IPS DF 19.7 (cell line): ENCODE results near the gene IAH1.

Source experiments
- DNase-seq: peaks from one replicate; pipeline ENCODE4 v3.0.0-alpha.2; 2013; ENCODE audit warnings: low read depth, low spot score

Gene IAH1, protein sequence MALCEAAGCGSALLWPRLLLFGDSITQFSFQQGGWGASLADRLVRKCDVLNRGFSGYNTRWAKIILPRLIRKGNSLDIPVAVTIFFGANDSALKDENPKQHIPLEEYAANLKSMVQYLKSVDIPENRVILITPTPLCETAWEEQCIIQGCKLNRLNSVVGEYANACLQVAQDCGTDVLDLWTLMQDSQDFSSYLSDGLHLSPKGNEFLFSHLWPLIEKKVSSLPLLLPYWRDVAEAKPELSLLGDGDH

GRCh38 chr2:9474361-9475057 lies at the start of gene IAH1:
IAH1 (plus strand) TSS chr2:9474551; CDS start chr2:9474567, 16 bp downstream.
- no peak for DNase-seq

DNA sequence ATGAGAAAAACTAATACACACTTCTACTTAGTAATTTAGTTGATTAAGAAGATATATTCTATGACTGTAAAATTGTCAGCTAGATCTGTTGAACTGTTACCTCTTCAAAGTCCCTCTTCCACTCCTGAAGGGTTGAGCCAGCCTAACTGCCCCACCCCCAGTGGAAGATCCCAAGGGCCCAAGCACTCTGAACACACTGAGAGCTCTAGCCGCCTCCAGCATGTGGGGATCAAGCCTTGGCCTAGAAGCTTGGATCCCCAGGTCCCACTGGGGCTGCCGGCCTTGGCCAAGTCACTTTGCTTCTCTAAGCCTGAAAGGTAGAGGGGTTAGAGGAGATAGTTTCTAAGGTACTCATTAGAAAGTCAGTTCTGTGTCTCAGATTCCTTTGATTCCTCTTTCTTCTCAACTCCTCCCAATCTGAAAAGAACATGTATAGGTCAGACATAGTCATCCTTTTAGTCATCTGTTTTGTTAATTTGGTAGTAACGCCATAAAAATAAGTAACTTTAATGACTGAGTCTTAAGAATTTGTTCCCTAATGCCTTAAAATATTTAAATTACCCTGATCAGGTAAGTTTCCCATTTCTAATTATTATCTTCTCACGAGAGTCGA lies 45.3 kb upstream of the IAH1 start:
- no peak for DNase-seq

DNA sequence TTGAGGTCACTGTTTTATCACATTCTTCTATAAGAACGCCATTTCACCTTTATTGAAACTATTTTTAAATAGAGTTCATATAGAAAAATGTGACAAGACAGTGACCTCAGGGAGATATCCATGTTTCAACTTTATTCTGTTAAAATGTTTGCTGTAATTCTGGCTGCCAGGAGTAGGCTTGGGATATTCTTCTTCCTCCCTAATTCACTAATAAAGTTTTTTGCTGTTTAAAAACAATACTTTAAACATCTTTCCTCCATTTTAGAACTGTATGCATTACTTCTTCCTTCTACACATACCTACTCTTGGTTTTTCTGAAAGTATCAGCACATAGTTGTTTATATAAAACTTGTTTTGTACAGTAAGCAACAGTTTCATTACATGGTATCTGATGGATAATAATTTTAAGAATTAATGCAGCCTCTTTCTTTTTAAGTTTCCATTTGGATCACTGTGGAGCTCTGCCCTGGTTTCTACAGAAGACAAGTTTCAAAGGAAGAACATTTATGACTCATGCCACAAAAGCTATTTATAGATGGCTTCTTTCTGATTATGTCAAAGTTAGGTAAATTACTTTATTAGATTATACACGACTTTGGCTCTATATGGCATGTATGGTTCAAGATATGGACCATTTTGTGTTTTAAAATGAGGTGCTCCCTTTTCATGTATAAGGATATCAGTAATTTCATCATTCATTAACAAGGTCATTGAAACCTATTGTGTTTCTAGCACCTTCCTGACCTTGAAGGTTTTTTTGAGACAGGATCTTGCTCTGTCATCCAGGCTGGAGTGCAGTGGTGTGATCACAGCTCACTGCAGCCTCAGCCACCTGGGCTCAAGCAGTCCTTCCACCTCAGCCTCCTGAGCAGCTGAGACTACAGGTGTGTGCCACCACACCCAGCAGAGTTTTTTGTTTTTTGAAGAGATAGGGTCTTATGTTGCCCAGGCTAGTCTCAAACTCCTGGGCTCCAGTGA lies 43.7 kb upstream of the IAH1 start:
- DNase-seq = no peak

DNA sequence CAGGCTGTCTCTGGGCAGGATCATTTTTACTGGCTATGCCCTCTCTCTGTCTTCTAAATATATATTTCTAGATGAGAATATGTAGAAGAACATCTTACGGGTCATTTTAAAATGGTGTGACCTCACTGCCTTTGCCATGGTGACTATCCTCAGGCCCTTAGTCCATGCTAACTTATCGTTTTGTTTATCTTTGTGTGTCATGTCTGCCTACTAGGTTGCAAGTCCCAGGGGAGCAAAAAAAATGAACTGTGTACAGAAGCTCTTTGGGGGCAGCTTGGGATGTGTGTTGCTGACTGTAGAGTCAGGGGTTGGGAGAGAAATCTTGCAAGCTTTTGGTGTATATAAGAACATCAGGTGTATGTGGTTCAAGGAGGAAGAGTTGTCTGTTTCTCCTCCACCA lies 39.9 kb upstream of the IAH1 start:
- no peak for DNase-seq

- DNase-seq = no peak
Measured at GRCh38 chr2:9439536-9439935, 34.8 kb upstream of the IAH1 start.

DNA sequence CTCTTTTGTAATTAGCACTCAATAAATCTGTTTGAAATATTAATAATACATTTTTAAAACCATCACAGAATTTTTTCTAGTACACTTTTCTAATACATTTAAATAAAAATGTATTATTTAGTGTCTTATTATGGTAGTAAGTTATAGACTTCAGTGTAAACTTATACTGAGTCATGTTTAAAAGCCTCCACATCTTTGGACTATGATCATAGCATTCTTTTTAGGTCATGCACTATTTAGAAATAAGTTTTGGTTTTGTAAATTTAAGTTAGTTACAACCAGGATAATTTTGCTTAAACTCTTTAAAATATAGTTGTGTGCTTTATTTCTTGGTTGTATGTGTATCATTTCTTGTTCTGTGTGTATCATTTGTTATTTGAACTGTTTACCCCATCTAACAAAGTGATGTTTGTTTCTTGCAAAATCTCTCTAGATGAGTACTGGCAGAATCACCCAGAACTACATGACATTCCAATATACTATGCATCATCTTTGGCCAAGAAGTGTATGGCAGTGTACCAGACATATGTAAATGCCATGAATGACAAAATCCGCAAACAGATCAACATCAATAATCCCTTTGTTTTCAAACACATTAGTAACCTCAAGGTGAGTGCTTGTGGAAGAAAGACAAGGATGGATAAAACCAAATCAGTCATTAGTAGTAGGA lies 34.2 kb upstream of the IAH1 start:
- no peak for DNase-seq

GRCh38 chr2:9441556-9441955 lies 32.8 kb upstream of the IAH1 start:
- DNase-seq = no peak

- DNase-seq = no peak
Measured at GRCh38 chr2:9443526-9443925, 30.8 kb upstream of the IAH1 start.

GRCh38 chr2:9445089-9445488 lies 29.3 kb upstream of the IAH1 start:
- DNase-seq = no peak

- no peak for DNase-seq
Measured at GRCh38 chr2:9451231-9451630, 23.1 kb upstream of the IAH1 start.

DNA sequence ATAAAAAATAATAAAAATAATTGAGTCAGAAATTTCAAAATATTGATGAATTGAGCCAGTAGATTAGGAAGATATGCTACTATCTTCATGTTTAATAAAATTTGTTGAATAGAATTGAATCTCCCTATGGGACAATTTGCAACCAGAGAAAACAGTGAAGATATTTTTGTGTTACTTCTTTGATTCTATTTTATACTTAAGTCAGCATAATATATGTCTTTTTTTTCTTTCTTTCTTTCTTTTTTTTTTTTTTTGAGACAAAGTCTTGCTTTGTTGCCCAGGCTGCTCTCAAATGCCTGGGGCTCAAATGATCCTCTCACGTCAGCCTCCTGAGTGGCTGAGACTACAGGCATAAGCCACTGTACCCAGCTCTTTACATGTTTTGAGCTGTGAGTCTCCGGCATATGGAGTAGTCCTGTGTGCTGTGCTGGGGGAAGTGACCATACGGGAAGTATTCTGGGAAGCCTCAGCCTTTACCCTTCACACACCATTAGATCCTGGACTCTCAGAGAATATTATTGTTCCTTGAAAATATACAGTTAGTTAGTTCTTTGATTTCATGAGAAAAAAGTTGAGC lies 13.8 kb upstream of the IAH1 start:
- DNase-seq = no peak

DNA sequence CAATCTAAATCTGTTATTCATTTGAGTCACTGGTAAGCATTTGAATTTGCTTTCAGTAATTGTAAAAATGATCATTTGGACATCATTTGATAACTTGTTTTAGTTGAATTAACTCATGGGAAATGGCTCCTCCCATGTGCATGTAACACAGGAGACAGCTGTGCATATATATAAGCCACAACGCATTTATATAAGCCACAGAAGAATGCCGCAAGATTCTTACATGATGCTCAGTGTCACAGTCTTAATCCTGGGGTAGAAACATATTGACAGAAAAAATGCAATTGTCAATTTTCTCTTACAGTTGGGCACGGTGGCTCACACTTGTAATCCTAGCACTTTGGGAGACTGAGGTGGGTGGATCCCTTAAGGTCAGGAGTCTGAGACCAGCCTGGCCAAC lies 13.3 kb upstream of the IAH1 start:
- DNase-seq = no peak

DNA sequence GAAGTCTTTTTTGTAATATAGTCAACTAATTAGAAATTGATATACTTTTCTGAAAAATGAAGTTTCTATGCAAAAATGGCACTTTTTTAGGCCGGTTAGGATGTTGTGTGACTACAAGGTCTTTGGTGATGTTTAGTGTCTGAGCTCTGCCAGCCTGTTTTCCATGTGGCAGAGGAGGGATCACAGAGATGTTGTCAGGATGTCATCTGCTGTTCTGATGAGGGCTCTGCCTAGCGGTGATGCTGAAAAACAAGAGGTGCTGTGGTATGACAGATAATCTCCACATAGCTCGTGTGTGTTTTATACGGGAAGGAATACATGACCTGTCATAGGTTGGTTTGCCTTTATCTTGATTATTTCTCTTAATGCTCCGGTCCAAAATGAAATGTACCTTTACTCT lies 12.0 kb upstream of the IAH1 start:
- no peak for DNase-seq

GRCh38 chr2:9462886-9463697 lies 11.3 kb upstream of the IAH1 start:
- DNase-seq = no peak

- DNase-seq = no peak
Measured at GRCh38 chr2:9463698-9464034, 10.7 kb upstream of the IAH1 start.

GRCh38 chr2:9465170-9465569 lies 9.2 kb upstream of the IAH1 start:
- no peak for DNase-seq

DNA sequence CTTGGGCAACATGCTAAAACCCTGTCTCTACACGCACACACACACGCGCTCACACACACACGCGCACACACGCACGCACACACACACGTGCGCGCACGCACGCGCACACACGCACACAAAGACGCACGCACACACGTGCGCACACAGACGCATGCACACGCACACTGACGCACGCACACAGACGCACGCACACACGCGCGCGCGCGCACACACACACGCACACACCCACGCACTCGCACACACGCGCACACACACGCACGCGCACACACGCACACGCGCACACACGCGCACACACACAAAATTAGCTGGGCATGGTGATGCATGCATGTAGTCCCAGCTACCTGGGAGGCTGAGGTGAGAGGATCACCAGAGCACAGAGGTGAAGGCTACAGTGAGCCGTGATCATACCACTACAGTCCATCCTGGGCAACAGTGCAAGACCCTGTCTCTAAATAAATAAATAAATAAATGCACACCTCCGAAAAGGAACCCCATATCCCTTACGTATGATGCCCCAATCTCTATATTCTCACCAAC lies 8.1 kb upstream of the IAH1 start:
- no peak for DNase-seq

- no peak for DNase-seq
Measured at GRCh38 chr2:9467687-9468086, 6.7 kb upstream of the IAH1 start.

GRCh38 chr2:9471206-9471605 lies 3.1 kb upstream of the IAH1 start:
- no peak for DNase-seq

DNA sequence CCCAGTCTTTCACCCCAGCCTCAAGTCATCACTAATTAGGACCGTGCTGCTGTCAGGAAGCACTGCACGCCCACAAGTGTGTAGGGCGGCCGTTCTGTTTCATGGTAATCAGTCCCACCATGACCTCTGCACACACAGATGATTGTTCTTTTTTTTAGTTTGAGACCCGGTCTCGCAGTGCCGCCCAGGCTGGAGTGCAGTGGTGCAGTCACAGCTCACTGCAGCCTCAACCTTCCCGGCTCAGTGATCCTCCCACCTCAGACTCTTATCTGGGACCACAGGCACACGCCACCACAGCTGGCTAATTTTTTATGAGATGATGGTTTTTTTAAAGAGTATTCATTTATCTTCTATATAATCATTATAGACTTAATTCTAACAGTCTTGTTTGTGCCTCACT lies 1.8 kb upstream of the IAH1 start:
- no peak for DNase-seq
